Adrenal gland (tissue), 5 donors: ENCODE measurements around the gene RSPO3.

ENCODE experiments used
- POLR2A ChIP-seq, 2 donors: fragments of 450-650 bp; IDR thresholded peaks; one replicate each; pipeline ENCODE4 v1.6.1; 2017; ENCODE audit warnings: antibody characterized with exemption in 2 of 2, mild to moderate bottlenecking in 2 of 2, moderate library complexity in 1 of 2
- TF ChIP-seq, protein P1 (sequence below), 6 experiments: fragments of 450-650 bp in 4 of 6; fragments of 200-600 bp in 2 of 6; sonication (generic) in 1 of 6; IDR thresholded peaks; 1 replicate in 5 of 6; 2 replicates in 1 of 6; pipeline versions ENCODE4 v1.5.1 to v1.8.0; 2016 to 2021; ENCODE audit warnings: antibody characterized with exemption in 6 of 6, mild to moderate bottlenecking in 2 of 6, moderate library complexity in 1 of 6
- donor health status: DM: no; HTN: no; CAD: no.

DNA sequence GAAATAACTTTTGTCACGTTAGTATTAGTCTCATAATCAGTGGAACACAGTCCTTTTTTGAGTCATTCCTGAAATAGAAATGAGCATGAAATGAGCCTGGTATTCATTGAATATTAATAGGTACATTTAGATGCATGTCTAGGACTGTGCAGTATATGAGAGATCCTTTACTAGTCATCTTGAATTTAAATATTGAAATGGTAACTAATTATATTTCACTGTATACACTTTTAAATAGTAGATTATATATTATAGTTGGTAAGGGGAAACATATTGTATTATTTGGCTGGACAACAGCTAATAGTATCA, 59.4 kb downstream of the RSPO3 start:
- TF ChIP-seq, protein P1, sequence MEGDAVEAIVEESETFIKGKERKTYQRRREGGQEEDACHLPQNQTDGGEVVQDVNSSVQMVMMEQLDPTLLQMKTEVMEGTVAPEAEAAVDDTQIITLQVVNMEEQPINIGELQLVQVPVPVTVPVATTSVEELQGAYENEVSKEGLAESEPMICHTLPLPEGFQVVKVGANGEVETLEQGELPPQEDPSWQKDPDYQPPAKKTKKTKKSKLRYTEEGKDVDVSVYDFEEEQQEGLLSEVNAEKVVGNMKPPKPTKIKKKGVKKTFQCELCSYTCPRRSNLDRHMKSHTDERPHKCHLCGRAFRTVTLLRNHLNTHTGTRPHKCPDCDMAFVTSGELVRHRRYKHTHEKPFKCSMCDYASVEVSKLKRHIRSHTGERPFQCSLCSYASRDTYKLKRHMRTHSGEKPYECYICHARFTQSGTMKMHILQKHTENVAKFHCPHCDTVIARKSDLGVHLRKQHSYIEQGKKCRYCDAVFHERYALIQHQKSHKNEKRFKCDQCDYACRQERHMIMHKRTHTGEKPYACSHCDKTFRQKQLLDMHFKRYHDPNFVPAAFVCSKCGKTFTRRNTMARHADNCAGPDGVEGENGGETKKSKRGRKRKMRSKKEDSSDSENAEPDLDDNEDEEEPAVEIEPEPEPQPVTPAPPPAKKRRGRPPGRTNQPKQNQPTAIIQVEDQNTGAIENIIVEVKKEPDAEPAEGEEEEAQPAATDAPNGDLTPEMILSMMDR (IDR thresholded peaks at IDR 0.05), result no peak
- no peak for TF ChIP-seq POLR2A (IDR thresholded peaks at IDR 0.05)
